ENCODE results near the gene MACROD1.

MACROD1 gene

GRCh38 chr11:64151337-64151736, 14.6 kb downstream of the MACROD1 start:
- DNase-seq: no peak

- no peak for DNase-seq
Observed at GRCh38 chr11:64150481-64151239, 15.3 kb downstream of the MACROD1 start.

GRCh38 chr11:64150051-64150450, 15.9 kb downstream of the MACROD1 start:
- DNase-seq: no peak

GRCh38 chr11:64148917-64149617, 16.8 kb downstream of the MACROD1 start:
- DNase-seq: no peak

- no peak for DNase-seq
Observed at GRCh38 chr11:64148226-64148916, 17.5 kb downstream of the MACROD1 start.

GRCh38 chr11:64146036-64146955, 19.6 kb downstream of the MACROD1 start:
- no peak for DNase-seq

- no peak for DNase-seq
Observed at GRCh38 chr11:64144587-64145472, 21.1 kb downstream of the MACROD1 start.

GRCh38 chr11:64141081-64141783, 24.7 kb downstream of the MACROD1 start:
- DNase-seq: no peak

GRCh38 chr11:64140082-64140481, 25.8 kb downstream of the MACROD1 start:
- DNase-seq: no peak

- no peak for DNase-seq
Observed at GRCh38 chr11:64139049-64139448, 26.9 kb downstream of the MACROD1 start.

GRCh38 chr11:64138398-64138797, 27.5 kb downstream of the MACROD1 start:
- no peak for DNase-seq

GRCh38 chr11:64136765-64137441, 29.0 kb downstream of the MACROD1 start:
- no peak for DNase-seq

- DNase-seq: no peak
Observed at GRCh38 chr11:64135711-64136110, 30.2 kb downstream of the MACROD1 start.

GRCh38 chr11:64134963-64135362, 30.9 kb downstream of the MACROD1 start:
- no peak for DNase-seq

- DNase-seq: no peak
Observed at GRCh38 chr11:64132982-64133705, 32.8 kb downstream of the MACROD1 start.

- no peak for DNase-seq
Observed at GRCh38 chr11:64132191-64132771, 33.6 kb downstream of the MACROD1 start.

- DNase-seq: no peak
Observed at GRCh38 chr11:64131683-64132190, 34.2 kb downstream of the MACROD1 start.

- DNase-seq: no peak
Observed at GRCh38 chr11:64130618-64131017, 35.3 kb downstream of the MACROD1 start.

GRCh38 chr11:64129403-64129802, 36.5 kb downstream of the MACROD1 start:
- DNase-seq: no peak
